Hematopoietic multipotent progenitor cell treated with erythropoietin and hydrocortisone succinate and interleukin-3 and kit ligand, for 17 days (in vitro differentiated cells): ENCODE data around the gene BRINP3.

Experiments used
- DNase-seq: peaks from one replicate; pipeline ENCODE4 v3.0.0-alpha.2; 2015; ENCODE audit warnings: low spot score

Gene BRINP3

GRCh38 chr1:190452272-190452848 is 25.3 kb downstream of the BRINP3 start:
- DNase-seq = no peak

- DNase-seq = no peak
These were observed 33.2 kb downstream of the BRINP3 start for GRCh38 chr1:190444464-190444863.

GRCh38 chr1:190439447-190439846 is 38.2 kb downstream of the BRINP3 start:
- DNase-seq = no peak

- no peak for DNase-seq
These were observed 41.0 kb downstream of the BRINP3 start for GRCh38 chr1:190436615-190437014.

GRCh38 chr1:190429932-190430331 is 47.7 kb downstream of the BRINP3 start:
- no peak for DNase-seq

- DNase-seq = no peak
These were observed 48.5 kb downstream of the BRINP3 start for GRCh38 chr1:190429141-190429540.

GRCh38 chr1:190416239-190416638 is 61.4 kb downstream of the BRINP3 start:
- DNase-seq = no peak

- DNase-seq = no peak
These were observed 64.5 kb downstream of the BRINP3 start for GRCh38 chr1:190413142-190413541.

GRCh38 chr1:190403402-190403801 is 74.3 kb downstream of the BRINP3 start:
- DNase-seq = no peak

- DNase-seq = no peak
These were observed 78.4 kb downstream of the BRINP3 start for GRCh38 chr1:190399233-190399632.

- no peak for DNase-seq
These were observed 86.1 kb downstream of the BRINP3 start for GRCh38 chr1:190391582-190391981.

GRCh38 chr1:190377991-190378390 is 99.7 kb downstream of the BRINP3 start:
- DNase-seq = no peak

GRCh38 chr1:190377294-190377693 is 100.4 kb downstream of the BRINP3 start:
- no peak for DNase-seq

- DNase-seq = no peak
These were observed 101.6 kb downstream of the BRINP3 start for GRCh38 chr1:190376044-190376443.

- DNase-seq = no peak
These were observed 103.8 kb downstream of the BRINP3 start for GRCh38 chr1:190373705-190374336.

GRCh38 chr1:190367200-190367599 is 110.5 kb downstream of the BRINP3 start:
- DNase-seq = no peak

GRCh38 chr1:190365283-190365682 is 112.4 kb downstream of the BRINP3 start:
- DNase-seq = no peak

- no peak for DNase-seq
These were observed 124.0 kb downstream of the BRINP3 start for GRCh38 chr1:190353538-190354101.

GRCh38 chr1:190344454-190344853 is 133.2 kb downstream of the BRINP3 start:
- no peak for DNase-seq

GRCh38 chr1:190338829-190339228 is 138.8 kb downstream of the BRINP3 start:
- DNase-seq = no peak

GRCh38 chr1:190328871-190329270 is 148.8 kb downstream of the BRINP3 start:
- DNase-seq = no peak

- no peak for DNase-seq
These were observed 149.3 kb downstream of the BRINP3 start for GRCh38 chr1:190328361-190328760.

GRCh38 chr1:190327271-190327670 is 150.4 kb downstream of the BRINP3 start:
- no peak for DNase-seq

- DNase-seq = no peak
These were observed 154.1 kb downstream of the BRINP3 start for GRCh38 chr1:190323530-190323929.
